GM21390 (cell line): Measurements from ENCODE around the gene ANKAR.
"Not testable (repeated sequence)": the region's sequence is repeated elsewhere in the genome, so short reads cannot be mapped to it uniquely, and the experiment has no call there.

Experiments
- ATAC-seq: cut with Tn5 transposase; IDR thresholded peaks from one replicate; pipeline ENCODE4 v1.9.1; 2021; ENCODE audit not compliant: unreplicated experiment

Gene ANKAR

GRCh38 chr2:189674374-189675112, at the start of gene ANKAR:
Gene ANKAR (plus strand): TSS chr2:189674670. CDS start chr2:189676491, 1,821 bp downstream.
- peak; percentile 97 for ATAC-seq

GRCh38 chr2:189625636-189626035, 48.8 kb upstream of the ANKAR start:
- ATAC-seq, result no peak

GRCh38 chr2:189627789-189628188, 46.7 kb upstream of the ANKAR start:
- no peak for ATAC-seq

- ATAC-seq, result no peak
Observed at GRCh38 chr2:189628817-189629530, 45.5 kb upstream of the ANKAR start.

GRCh38 chr2:189629531-189630453, 44.7 kb upstream of the ANKAR start:
- ATAC-seq, result no peak

GRCh38 chr2:189631849-189632248, 42.6 kb upstream of the ANKAR start:
- ATAC-seq, result no peak

- no peak for ATAC-seq
Observed at GRCh38 chr2:189633392-189633811, 41.1 kb upstream of the ANKAR start.

GRCh38 chr2:189635353-189635752, 39.1 kb upstream of the ANKAR start:
- no peak for ATAC-seq

GRCh38 chr2:189638301-189639006, 36.0 kb upstream of the ANKAR start:
- no peak for ATAC-seq

GRCh38 chr2:189639007-189639609, 35.4 kb upstream of the ANKAR start:
- ATAC-seq, result no peak

GRCh38 chr2:189641002-189641401, 33.5 kb upstream of the ANKAR start:
- no peak for ATAC-seq

GRCh38 chr2:189641590-189641989, 32.9 kb upstream of the ANKAR start:
- no peak for ATAC-seq

GRCh38 chr2:189646521-189646920, 27.9 kb upstream of the ANKAR start:
- no peak for ATAC-seq

- no peak for ATAC-seq
Observed at GRCh38 chr2:189648846-189649509, 25.5 kb upstream of the ANKAR start.

- no peak for ATAC-seq
Observed at GRCh38 chr2:189651284-189651683, 23.2 kb upstream of the ANKAR start.

- ATAC-seq, result not testable (repeated sequence)
Observed at GRCh38 chr2:189653464-189653863, 21.0 kb upstream of the ANKAR start.

GRCh38 chr2:189654641-189655040, 19.8 kb upstream of the ANKAR start:
- ATAC-seq, result no peak

GRCh38 chr2:189657867-189658266, 16.6 kb upstream of the ANKAR start:
- ATAC-seq, result peak; percentile 46

GRCh38 chr2:189658306-189659212, 15.9 kb upstream of the ANKAR start:
- ATAC-seq, result no peak
